Astrocyte of the spinal cord (primary cell): ENCODE measurements around the gene ZFPM1.

ENCODE experiments used
- DNase-seq: peaks from one replicate; pipeline ENCODE4 v3.0.0; 2011; ENCODE audit warnings: low read depth, low spot score
- H3K4me3 ChIP-seq: 2 replicates; pipeline ENCODE4 v1.5.1; 2011; ENCODE audit warnings: low read depth, mild to moderate bottlenecking, low read length, moderate library complexity
- in situ Hi-C: cut with HindIII; loops from 2 replicates; pipeline ENCODE4 v1.10.0; 2017; ENCODE audit warnings: low sequenced_read_pairs
- TF ChIP-seq, protein P1 (sequence below): IDR thresholded peaks from 2 replicates; pipeline ENCODE4 v1.5.1; 2012; ENCODE audit warnings: low read depth, mild to moderate bottlenecking, low read length, inconsistent platforms

The ZFPM1 gene

DNA sequence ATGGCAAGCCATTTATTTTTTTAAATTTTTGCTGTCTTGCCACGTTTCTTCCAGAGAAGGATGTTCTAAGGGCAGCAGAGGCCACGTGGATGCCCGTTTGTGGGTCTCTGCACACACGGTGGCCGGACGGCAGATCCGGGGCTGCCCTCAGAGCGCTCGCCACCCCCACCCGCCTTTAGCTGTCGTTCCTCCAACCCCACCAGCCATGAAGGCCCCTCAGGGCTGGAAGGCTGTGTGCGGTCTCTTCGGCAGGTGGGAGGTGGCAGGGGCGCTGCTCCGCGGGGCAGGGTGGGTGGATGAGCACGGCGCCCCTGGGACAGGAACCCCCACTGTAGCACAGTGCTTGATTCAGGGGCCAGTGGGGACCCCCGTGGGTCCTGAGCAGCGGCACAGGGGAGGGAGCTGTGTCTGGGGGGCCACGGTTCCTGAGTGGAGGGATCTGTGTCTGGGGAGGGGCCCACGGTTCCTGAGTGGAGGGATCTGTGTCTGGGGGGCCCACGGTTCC lies 49.7 kb downstream of the ZFPM1 start:
- no peak overlapping the region for H3K4me3 ChIP-seq
- TF ChIP-seq, protein P1, sequence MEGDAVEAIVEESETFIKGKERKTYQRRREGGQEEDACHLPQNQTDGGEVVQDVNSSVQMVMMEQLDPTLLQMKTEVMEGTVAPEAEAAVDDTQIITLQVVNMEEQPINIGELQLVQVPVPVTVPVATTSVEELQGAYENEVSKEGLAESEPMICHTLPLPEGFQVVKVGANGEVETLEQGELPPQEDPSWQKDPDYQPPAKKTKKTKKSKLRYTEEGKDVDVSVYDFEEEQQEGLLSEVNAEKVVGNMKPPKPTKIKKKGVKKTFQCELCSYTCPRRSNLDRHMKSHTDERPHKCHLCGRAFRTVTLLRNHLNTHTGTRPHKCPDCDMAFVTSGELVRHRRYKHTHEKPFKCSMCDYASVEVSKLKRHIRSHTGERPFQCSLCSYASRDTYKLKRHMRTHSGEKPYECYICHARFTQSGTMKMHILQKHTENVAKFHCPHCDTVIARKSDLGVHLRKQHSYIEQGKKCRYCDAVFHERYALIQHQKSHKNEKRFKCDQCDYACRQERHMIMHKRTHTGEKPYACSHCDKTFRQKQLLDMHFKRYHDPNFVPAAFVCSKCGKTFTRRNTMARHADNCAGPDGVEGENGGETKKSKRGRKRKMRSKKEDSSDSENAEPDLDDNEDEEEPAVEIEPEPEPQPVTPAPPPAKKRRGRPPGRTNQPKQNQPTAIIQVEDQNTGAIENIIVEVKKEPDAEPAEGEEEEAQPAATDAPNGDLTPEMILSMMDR, result no peak
- no peak for DNase-seq
- in situ Hi-C loops, result no loop called here

DNA sequence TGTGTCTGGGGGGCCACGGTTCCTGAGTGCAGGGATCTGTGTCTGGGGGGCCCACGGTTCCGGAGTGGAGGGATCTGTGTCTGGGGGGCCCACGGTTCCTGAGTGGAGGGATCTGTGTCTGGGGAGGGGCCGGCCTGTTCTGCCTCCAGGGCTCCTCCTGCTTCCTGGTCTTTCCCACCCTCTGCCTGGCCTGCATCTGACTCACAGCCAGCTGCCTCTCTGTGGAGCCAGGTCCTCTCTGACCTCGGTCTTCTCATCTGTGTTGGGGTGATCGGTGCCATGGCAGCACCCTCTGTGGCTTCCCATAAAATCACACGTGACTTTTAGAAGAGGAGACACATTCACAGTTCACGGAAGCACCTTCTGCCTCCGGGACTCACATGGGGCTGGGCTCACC lies 50.3 kb downstream of the ZFPM1 start:
- in situ Hi-C loops, result no loop called here
- H3K4me3 ChIP-seq, result no peak overlapping the region
- TF ChIP-seq, protein P1, result no peak
- DNase-seq, result no peak

DNA sequence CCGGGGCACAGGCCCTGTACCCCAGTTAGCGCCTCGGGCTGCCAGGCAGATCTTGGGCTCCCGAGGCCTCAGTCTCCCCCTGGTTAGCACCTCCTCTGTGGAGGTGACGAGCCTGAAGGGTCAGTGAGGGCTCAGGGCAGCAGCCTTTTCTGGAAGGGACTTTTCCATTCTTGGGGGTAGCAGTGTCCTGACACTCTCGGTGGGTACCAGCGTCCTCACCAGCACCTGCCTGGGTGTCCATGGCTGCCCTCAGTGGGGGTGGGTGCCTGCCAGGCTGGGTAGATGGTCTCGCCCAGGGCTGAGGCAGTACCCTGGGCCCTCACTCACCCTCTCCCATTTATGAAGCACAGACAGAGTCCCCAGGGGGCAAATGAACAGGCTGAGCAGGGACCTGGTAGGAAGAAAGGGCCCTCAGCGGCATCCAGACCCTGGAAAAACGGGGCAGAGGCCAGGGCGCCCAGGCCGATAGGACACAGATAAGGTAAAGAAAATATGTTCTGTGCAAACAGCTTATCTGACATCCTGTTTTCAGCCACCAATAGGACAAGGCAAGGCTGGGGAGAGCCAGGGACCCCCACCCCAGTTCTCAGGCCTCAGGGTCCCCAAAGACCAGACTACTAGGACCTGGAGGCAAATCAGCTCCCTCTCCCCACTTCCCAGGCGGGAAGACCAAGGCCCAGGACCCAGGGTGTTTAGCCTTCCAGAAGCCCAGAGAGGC lies 50.9 kb downstream of the ZFPM1 start:
- in situ Hi-C loops, result no loop called here
- TF ChIP-seq, protein P1, result no peak
- DNase-seq, result no peak
- no peak overlapping the region for H3K4me3 ChIP-seq

DNA sequence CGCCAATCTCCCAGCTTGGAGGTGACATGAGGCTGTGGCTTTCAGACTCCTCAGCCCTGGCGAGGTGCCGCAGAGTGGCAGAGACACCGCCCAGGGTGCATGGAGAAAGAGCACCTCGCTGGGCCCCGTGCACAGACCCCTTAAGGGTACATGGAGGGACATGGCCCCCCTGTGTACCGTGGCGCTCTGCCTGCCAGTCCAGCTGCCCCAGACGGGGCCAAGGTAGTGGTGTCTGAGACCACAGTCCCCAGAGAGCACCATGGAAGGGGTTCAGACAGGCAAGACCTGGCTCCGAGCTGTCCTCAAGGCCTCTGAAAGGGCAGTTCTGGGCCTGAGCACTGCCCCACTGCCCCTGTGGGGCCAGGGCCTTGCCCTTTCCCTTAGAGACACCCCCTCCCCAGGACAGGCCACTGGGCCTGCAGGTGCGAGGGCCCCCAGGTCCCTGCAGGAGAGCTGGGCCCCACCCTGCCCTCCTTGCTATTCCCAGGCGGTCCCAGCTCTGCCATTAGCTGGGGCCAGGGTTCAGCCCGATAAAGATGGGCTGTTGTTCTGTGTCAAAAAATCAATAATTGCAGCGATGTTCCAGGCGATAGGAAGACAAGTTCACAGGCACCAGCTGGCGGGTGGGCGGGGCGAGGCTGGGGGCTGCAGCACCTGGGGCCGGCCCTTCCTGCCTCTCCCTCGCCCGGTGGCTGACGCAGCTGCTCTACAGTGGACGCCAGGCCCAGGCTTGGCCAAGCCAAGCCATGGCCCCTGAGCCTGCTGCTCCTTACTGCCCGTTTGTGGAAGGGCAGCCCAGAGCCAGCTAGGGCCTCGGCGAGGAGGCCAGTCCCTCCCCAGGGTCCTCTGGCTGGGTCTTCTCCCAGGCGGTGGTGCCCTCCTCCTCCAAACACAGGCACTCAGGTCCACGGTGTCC lies 51.7 kb downstream of the ZFPM1 start:
- DNase-seq, result no peak
- H3K4me3 ChIP-seq, result no peak overlapping the region
- in situ Hi-C loops, result no loop called here
- TF ChIP-seq, protein P1, result no peak

DNA sequence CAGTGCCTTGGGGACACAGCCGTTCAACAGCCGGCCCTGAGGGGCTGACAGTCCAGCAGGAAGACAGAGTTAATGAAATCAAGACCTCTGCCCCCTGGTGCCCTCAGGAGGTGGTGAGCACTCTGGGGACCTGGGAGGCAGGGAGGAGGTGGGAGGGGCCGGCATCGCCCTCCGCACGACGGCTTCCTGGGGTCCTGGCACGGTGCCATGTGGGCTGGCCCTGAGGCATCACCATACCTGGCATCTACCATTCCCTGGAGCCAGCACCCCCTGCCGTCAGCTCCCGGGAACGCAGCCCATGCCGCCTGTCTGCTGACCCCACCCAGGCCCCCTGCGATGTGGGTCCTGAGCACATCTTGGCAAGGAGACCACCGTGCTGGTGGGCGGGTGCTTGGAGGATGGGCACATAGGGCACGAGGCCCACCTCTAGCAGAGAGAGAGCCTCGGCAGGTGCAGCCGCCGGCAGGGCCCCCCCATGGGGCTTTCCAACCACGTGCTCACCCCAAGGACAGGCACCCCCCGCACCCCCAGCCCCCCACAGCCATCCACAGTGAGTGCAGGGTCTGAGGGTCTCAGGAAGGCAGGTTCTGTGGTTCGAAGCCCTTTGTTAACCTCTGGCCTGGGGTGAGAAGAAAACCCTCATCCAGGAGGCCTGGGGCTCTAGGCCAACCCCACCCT lies 52.5 kb downstream of the ZFPM1 start:
- in situ Hi-C loops, result no loop called here
- H3K4me3 ChIP-seq, result no peak overlapping the region
- no peak for DNase-seq
- TF ChIP-seq, protein P1, result peak; percentile 30

DNA sequence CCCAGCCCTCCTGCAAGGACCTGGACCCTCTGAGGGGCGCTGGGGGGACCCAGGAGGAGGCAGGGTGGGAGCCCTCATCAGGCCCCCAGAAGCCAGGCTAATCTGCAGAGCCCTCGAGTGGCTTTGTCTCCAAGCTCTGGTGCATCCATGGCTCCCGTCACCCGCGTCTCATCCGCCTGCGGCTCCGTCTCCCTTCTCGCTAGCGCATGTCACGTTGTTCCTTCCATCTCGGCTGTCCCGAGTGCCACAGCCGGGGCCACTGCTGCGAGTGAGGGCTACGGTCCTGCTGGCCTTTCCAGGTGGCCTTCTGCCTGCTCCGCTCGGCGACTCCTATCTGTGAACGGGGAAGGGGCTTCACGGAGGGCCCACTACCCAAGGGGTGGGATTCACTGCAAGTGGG lies 53.6 kb downstream of the ZFPM1 start:
- TF ChIP-seq, protein P1, result no peak
- in situ Hi-C loops, result no loop called here
- H3K4me3 ChIP-seq, result no peak overlapping the region
- no peak for DNase-seq
